Measurements from ENCODE around the gene ZNF564. TPM values are rescaled to one million over a fixed set of nuclear protein-coding genes. Genes with fewer than 3 reads are reported as not detected.
"Not testable (repeated sequence)": the region's sequence is repeated elsewhere in the genome, so short reads cannot be mapped to it uniquely, and the experiment has no call there.

Gene ZNF564
- total RNA-seq, 2 donors from 2014 or later: 17.3 to 20.6 TPM

GRCh38 chr19:12496480-12496879, 54.8 kb downstream of the ZNF564 start:
- H3K4me1 ChIP-seq (ENCODE audit: control insufficient read depth, insufficient read depth, low read length): no peaks in the 10 kb centered on the region
- no peak for TF ChIP-seq CTCF (conservative IDR thresholded peaks at IDR 0.05)
- no peak overlapping the region for H3K27ac ChIP-seq (ENCODE audit: low read depth, low read length)
- H3K27me3 Mint-ChIP-seq (ENCODE audit: insufficient read depth): peaks cover 4% of the 10 kb centered on the region
- H3K36me3 Mint-ChIP-seq (ENCODE audit: low read depth): no peaks in the 10 kb centered on the region
- H3K4me3 Mint-ChIP-seq: peak overlapping the region; percentile 65
- no peak overlapping the region for H3K9ac ChIP-seq (ENCODE audit: extremely low read depth, low read length, poor library complexity, severe bottlenecking)
- no peaks in the 10 kb centered on the region for H3K36me3 ChIP-seq (ENCODE audit: control insufficient read depth, insufficient read depth, low read length)
- 96 to 100% methylated on average over 6 of the region's 6 CpGs for WGBS, 2 experiments (ENCODE audit: insufficient coverage in 1 of 2, insufficient read length in 1 of 2)
- H3K27ac Mint-ChIP-seq: no peak overlapping the region
- peaks cover 12% of the 10 kb centered on the region for H3K9me3 ChIP-seq (ENCODE audit: control insufficient read depth, low read length)
- H3K4me1 Mint-ChIP-seq: no peaks in the 10 kb centered on the region
- no peak for DNase-seq
- no peaks in the 10 kb centered on the region for H3K27me3 ChIP-seq (ENCODE audit: control insufficient read depth, insufficient read depth, low read length, poor library complexity, severe bottlenecking)
- peaks cover 6% of the 10 kb centered on the region for H3K9me3 Mint-ChIP-seq
- H3K4me3 ChIP-seq (ENCODE audit: low read length): peak overlapping the region; percentile 81

DNA sequence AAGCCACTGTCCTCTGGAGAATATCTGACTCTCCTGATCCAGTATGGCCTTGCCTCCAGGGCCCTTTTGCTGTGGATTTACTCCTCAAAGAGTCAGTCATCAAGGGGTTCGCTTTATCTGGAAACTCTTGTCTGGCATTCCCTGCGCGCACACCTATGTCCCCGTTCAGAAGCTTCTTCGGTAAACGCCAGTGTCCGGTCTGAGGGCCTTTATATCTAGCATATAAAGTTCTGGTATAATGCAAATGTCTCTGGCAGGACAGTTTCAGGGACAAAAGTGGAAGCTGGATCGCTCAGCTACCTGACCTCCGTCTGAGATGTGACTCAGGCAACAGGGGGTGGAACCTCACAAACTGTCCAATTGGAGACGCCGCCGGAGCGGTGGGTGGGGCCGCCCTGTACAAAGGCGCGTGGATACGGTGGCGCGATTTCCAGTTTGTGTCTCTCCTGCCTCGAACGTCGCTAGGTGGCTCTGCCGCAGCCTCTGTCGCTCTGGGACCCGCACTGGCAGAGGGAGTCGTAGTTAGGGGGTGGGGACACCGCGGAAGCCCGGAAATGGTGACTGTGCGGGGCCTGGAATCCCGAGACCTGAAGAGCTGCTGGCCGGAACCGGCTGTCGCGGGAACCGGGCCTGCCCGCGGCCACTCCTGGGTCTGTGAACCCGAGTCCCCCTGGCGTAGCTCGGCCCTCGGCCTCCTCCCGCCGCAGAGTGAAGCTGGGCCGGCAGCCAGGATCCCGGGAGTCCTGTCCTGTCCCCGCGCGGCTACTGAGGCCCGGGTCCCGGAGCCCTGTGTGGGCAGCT, 56.1 kb downstream of the ZNF564 start:
- H3K27ac Mint-ChIP-seq: peak overlapping the region; percentile 88
- DNase-seq: peak; percentile 97
- H3K36me3 ChIP-seq (ENCODE audit: control insufficient read depth, insufficient read depth, low read length): no peaks in the 10 kb centered on the region
- peaks cover 6% of the 10 kb centered on the region for H3K9me3 Mint-ChIP-seq
- H3K27me3 ChIP-seq (ENCODE audit: control insufficient read depth, insufficient read depth, low read length, poor library complexity, severe bottlenecking): no peaks in the 10 kb centered on the region
- 12 to 17% methylated on average over 34 to 51 of the region's 51 CpGs for whole genome bisulfite sequencing, 2 experiments (ENCODE audit: insufficient coverage in 1 of 2, insufficient read length in 1 of 2)
- H3K36me3 Mint-ChIP-seq (ENCODE audit: low read depth): no peaks in the 10 kb centered on the region
- peak; percentile 68 for TF ChIP-seq CTCF (conservative IDR thresholded peaks at IDR 0.05)
- peak overlapping the region; percentile 78 for H3K9ac ChIP-seq (ENCODE audit: extremely low read depth, low read length, poor library complexity, severe bottlenecking)
- H3K4me1 ChIP-seq (ENCODE audit: control insufficient read depth, insufficient read depth, low read length): no peaks in the 10 kb centered on the region
- H3K4me1 Mint-ChIP-seq: no peaks in the 10 kb centered on the region
- peak overlapping the region; percentile 81 for H3K4me3 ChIP-seq (ENCODE audit: low read length)
- peak overlapping the region; percentile 9 for H3K27ac ChIP-seq (ENCODE audit: low read depth, low read length)
- peaks cover 6% of the 10 kb centered on the region for H3K27me3 Mint-ChIP-seq (ENCODE audit: insufficient read depth)
- peaks cover 12% of the 10 kb centered on the region for H3K9me3 ChIP-seq (ENCODE audit: control insufficient read depth, low read length)
- peak overlapping the region; percentile 65 for H3K4me3 Mint-ChIP-seq

DNA sequence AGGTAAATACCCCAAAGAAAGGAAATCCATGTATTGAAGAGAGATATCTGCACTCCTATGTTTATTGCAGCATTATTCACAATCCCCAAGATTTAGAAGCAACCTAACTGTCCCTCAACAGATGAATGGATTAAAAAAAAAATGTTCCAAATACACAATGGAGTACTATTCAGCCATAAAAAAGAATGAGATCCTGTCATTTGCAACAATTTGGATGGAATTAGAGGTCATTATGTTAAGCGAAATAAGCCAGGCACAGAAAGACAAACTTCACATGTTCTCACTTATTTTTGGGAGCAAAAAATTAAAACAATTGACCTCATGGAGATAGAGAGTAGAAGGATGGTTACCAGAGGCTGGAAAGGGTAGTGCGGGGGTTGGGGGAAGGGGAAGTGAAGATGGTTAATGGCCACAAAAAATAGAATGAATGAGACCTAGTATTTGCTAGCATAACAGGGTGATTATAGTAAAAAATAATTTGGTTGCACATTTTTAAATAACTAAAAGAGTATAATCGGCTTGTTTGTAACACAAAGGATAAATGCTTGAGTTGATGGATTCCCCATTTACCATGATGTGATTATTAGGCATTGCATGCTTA, 56.9 kb downstream of the ZNF564 start:
- H3K4me3 ChIP-seq (ENCODE audit: low read length): peak overlapping the region; percentile 81
- H3K27ac ChIP-seq (ENCODE audit: low read depth, low read length): no peak overlapping the region
- 94 to 100% methylated on average over 2 to 3 of the region's 3 CpGs for WGBS, 2 experiments (ENCODE audit: insufficient coverage in 1 of 2, insufficient read length in 1 of 2)
- Mint-ChIP-seq H3K27ac (no peak overlapping the region), H3K36me3 (ENCODE audit: low read depth) (no peaks in the 10 kb centered on the region), H3K4me1 (no peaks in the 10 kb centered on the region), H3K4me3 (peak overlapping the region; percentile 65), H3K9me3 (peaks cover 6% of the 10 kb centered on the region), H3K27me3 (ENCODE audit: insufficient read depth) (peaks cover 7% of the 10 kb centered on the region)
- peaks cover 12% of the 10 kb centered on the region for H3K9me3 ChIP-seq (ENCODE audit: control insufficient read depth, low read length)
- no peaks in the 10 kb centered on the region for H3K4me1 ChIP-seq (ENCODE audit: control insufficient read depth, insufficient read depth, low read length)
- no peaks in the 10 kb centered on the region for H3K27me3 ChIP-seq (ENCODE audit: control insufficient read depth, insufficient read depth, low read length, poor library complexity, severe bottlenecking)
- H3K9ac ChIP-seq (ENCODE audit: extremely low read depth, low read length, poor library complexity, severe bottlenecking): no peak overlapping the region
- no peak for TF ChIP-seq CTCF (conservative IDR thresholded peaks at IDR 0.05)
- H3K36me3 ChIP-seq (ENCODE audit: control insufficient read depth, insufficient read depth, low read length): no peaks in the 10 kb centered on the region
- no peak for DNase-seq

DNA sequence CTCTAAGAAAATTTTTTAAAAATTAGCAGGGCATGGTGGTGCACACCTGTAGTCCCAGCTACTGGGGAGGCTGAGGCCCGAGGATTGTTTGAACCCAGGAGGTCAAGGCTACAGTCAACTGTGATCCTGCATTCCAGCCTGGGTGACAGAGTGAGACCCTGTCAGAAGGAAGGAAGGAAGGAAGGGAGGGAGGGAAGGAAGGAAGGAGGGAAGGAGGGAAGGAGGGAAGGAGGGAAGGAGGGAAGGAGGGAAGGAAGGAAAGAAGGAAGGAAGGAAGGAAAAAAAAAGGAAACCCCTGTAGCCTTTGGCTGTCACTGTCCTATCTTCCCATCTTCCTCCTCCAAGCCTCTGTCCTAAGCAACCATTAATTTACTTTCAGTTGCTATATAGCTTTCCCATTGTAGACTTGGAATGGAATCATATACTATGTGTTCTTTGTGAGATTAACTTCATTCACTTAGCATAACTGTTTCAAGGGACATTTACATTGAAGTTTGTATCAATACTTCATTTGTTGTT, 65.0 kb downstream of the ZNF564 start:
- not testable (repeated sequence) for H3K4me3 Mint-ChIP-seq; H3K27me3 ChIP-seq (ENCODE audit: control insufficient read depth, insufficient read depth, low read length, poor library complexity, severe bottlenecking); DNase-seq; H3K9me3 Mint-ChIP-seq; H3K4me3 ChIP-seq (ENCODE audit: low read length); H3K9me3 ChIP-seq (ENCODE audit: control insufficient read depth, low read length); H3K9ac ChIP-seq (ENCODE audit: extremely low read depth, low read length, poor library complexity, severe bottlenecking); H3K4me1 Mint-ChIP-seq; H3K36me3 Mint-ChIP-seq (ENCODE audit: low read depth); H3K27ac Mint-ChIP-seq; H3K36me3 ChIP-seq (ENCODE audit: control insufficient read depth, insufficient read depth, low read length); H3K4me1 ChIP-seq (ENCODE audit: control insufficient read depth, insufficient read depth, low read length); H3K27ac ChIP-seq (ENCODE audit: low read depth, low read length); H3K27me3 Mint-ChIP-seq (ENCODE audit: insufficient read depth)
- WGBS, 2 experiments (ENCODE audit: insufficient coverage in 1 of 2, insufficient read length in 1 of 2): 91 to 100% methylated on average over 1 of the region's 1 CpG
